Iris pigment epithelial cell (primary cell): Measurements from ENCODE around the gene MED14.
"Not testable (repeated sequence)": the region's sequence is repeated elsewhere in the genome, so short reads cannot be mapped to it uniquely, and the experiment has no call there.

Source experiments
- DNase-seq: peaks from one replicate; pipeline ENCODE4 v3.0.0-alpha.2; 2011; ENCODE audit warnings: low read depth

MED14 gene

GRCh38 chrX:40735325-40736169 lies at the start of gene MED14:
MED14 (minus strand) TSS chrX:40735542; CDS start chrX:40735412, 130 bp downstream.
- peak; percentile 86 for DNase-seq

GRCh38 chrX:40784516-40785151 lies 49.3 kb upstream of the MED14 start:
- peak; percentile 36 for DNase-seq

- DNase-seq = not testable (repeated sequence)
Observed at GRCh38 chrX:40782644-40783259, 47.4 kb upstream of the MED14 start.

GRCh38 chrX:40780951-40781350 lies 45.6 kb upstream of the MED14 start:
- no peak for DNase-seq

GRCh38 chrX:40780082-40780481 lies 44.7 kb upstream of the MED14 start:
- no peak for DNase-seq

GRCh38 chrX:40778861-40779575 lies 43.7 kb upstream of the MED14 start:
- DNase-seq = peak; percentile 9

- DNase-seq = peak; percentile 44
Observed at GRCh38 chrX:40773809-40774208, 38.5 kb upstream of the MED14 start.

GRCh38 chrX:40773188-40773587 lies 37.8 kb upstream of the MED14 start:
- no peak for DNase-seq

- DNase-seq = peak; percentile 12
Observed at GRCh38 chrX:40772290-40772689, 36.9 kb upstream of the MED14 start.

- DNase-seq = peak; percentile 22
Observed at GRCh38 chrX:40761762-40762161, 26.4 kb upstream of the MED14 start.

- no peak for DNase-seq
Observed at GRCh38 chrX:40759374-40759773, 24.0 kb upstream of the MED14 start.

- DNase-seq = no peak
Observed at GRCh38 chrX:40757058-40757457, 21.7 kb upstream of the MED14 start.

GRCh38 chrX:40755291-40756249 lies 20.2 kb upstream of the MED14 start:
- DNase-seq = no peak

GRCh38 chrX:40749681-40750494 lies 14.5 kb upstream of the MED14 start:
- no peak for DNase-seq

GRCh38 chrX:40748977-40749376 lies 13.6 kb upstream of the MED14 start:
- peak; percentile 17 for DNase-seq

GRCh38 chrX:40746521-40746920 lies 11.2 kb upstream of the MED14 start:
- no peak for DNase-seq

GRCh38 chrX:40736170-40736505 lies 796 bp upstream of the MED14 start:
- DNase-seq = no peak

- peak; percentile 27 for DNase-seq
Observed at GRCh38 chrX:40734971-40735324, 394 bp downstream of the MED14 start.

- no peak for DNase-seq
Observed at GRCh38 chrX:40733706-40734105, 1.6 kb downstream of the MED14 start.

GRCh38 chrX:40732499-40732898 lies 2.8 kb downstream of the MED14 start:
- DNase-seq = not testable (repeated sequence)
